HG03095 (cell line): ENCODE measurements around the gene BLOC1S3.

Experiments
- ATAC-seq: cut with Tn5 transposase; IDR thresholded peaks from one replicate; pipeline ENCODE4 v1.9.1; 2021; ENCODE audit warnings: moderate library complexity; ENCODE audit not compliant: unreplicated experiment

BLOC1S3 gene, protein sequence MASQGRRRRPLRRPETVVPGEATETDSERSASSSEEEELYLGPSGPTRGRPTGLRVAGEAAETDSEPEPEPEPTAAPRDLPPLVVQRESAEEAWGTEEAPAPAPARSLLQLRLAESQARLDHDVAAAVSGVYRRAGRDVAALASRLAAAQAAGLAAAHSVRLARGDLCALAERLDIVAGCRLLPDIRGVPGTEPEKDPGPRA

DNA sequence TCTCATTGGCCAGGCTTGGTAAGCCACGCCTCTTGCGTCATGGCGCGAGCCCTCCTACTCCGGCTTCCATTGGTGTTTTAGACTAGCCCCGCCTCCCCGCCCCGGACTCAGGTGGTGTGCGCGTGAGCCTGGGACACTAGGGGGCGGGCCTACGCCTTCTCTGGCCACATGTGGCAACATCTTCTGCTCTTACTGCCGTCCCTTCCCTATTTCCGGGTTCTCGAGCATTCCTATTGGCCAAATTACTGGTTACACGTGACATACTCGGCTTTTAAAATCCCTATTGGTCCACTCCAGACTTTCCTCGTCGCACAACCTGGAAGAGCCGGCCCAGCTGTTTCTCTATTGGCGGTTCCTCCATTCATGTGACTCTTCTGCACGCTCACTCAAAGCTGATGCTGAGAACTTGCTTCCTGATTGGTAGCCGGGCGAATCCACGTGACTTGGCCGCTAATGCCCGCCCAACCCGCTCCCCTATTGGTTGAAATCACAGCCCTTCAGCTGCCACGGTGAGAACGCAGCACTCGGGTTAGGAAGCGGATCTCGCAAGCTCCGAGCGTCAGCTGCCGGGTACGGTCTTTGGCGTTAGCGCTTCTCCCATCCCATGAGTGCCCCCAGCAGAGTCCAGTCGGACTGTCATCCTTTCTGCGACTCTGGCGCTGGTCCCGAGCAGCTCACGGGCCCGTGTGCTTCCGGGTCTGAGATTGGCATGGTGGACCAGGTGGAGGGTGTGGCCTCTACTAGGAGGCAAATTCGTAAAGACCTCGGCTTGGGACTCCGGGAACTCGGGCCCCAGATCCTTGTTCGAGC lies at the start of gene BLOC1S3:
Gene BLOC1S3, plus strand, starts transcription at position 523 of the 810 bp plus-strand sequence. CDS start 513 bp downstream, outside the sequence.
- ATAC-seq: peak; percentile 71

GRCh38 chr19:45128806-45129205 lies 49.8 kb upstream of the BLOC1S3 start:
- no peak for ATAC-seq

- ATAC-seq: no peak
Observed at GRCh38 chr19:45130236-45130635, 48.3 kb upstream of the BLOC1S3 start.

DNA sequence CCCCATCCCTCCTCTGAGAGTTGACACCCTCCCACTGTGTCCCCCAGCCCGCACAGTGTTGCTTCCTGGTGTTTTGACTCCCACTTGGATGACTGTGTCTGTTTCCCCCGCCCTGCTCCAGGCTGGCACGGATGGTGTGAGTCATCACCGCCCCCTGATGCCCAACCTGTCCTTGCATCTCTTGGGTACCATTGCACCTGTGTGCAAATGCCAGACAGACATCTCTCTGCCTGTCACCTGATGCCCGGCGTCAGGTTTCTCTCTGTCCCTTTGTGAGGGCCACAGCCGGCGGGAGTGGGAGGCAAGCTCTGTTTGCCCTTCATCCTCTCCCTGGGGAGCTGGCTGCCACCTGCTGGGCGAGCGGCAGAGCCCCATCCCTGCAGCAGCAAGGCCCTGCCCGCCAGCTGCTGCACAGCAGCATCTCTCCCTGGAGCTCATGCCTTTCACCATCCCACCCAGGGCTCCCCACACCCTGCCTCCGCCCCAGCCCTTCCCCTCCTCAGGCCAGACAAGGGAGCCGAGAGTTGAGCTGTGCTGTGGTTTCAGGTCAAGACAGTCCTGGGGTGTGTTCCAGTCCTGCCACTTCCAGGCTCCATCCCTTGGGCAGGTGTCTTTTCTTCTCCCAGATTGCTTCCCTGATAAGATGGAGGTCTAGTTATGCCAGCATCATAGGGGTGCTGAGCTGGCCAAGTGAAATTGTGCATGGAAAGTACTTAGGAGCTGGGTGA lies 47.5 kb upstream of the BLOC1S3 start:
- no peak for ATAC-seq

GRCh38 chr19:45133661-45134060 lies 44.9 kb upstream of the BLOC1S3 start:
- no peak for ATAC-seq

DNA sequence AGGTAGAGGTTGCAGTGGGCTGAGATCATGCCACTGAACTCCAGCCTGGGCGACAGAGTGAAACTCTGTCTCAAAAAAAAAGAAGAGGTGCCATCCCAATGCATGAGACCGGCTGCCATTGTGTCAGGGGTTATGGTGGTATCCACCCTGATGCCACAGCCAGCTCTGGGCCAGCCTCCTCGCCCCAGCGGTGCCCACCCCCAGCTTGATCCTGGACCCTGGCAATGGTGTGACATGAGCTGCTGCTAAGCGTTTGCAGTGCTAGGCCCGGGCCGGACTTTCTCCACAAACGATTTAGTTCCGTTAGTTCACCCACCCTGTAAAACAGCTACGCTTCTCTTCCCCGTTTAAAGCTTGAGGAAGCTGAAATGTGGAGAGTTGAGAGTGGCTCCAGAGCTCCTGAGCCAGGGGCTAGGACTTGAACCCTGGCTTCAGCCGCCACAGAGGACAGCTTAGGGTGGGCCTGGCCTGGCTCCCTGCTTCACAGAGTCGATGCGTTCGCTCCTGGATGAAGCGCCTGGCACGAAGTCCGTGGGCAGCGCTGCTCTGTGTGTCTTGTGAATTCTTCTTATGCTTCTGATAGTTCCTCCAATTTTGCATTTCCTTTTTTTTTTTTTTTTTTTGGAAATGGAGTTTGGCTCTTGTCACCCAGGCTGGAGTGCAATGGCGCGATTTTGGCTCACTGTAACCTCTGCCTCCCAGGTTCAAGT lies 43.3 kb upstream of the BLOC1S3 start:
- ATAC-seq: no peak

DNA sequence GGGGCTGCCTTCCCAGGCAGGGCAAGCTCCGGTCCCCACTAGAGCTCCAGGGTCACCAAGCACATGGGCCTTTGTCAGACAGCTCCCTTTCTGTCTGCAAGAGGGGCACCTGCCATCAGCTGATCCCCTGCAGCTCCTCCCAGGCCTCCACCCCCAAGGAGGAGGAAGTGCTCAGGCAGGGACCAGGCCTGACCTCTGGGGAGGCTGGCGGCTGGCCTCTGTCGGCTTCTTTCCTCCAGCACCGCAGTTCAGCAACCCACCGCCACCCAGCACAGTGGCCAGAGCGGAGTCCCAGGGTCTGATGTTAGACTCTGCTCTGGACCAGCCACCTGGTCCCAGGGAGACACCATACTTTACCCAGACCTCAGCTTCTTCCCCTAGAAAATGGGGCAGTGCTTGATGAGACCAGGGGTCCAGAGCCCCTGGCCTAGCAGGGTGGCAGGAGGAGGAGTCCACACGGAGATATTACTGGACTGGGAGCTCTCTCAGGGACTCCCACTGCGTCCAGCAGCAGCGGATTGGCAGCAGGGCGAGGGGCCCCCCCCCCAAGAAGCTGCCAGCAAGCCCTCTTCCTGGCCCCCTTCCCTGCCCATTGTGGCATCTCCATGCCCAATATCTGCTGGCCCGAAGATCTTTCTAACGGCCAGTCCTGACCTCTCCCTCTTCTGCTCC lies 41.9 kb upstream of the BLOC1S3 start:
- no peak for ATAC-seq

GRCh38 chr19:45137179-45137761 lies 41.3 kb upstream of the BLOC1S3 start:
- peak; percentile 61 for ATAC-seq

GRCh38 chr19:45138303-45138751 lies 40.3 kb upstream of the BLOC1S3 start:
- ATAC-seq: no peak

DNA sequence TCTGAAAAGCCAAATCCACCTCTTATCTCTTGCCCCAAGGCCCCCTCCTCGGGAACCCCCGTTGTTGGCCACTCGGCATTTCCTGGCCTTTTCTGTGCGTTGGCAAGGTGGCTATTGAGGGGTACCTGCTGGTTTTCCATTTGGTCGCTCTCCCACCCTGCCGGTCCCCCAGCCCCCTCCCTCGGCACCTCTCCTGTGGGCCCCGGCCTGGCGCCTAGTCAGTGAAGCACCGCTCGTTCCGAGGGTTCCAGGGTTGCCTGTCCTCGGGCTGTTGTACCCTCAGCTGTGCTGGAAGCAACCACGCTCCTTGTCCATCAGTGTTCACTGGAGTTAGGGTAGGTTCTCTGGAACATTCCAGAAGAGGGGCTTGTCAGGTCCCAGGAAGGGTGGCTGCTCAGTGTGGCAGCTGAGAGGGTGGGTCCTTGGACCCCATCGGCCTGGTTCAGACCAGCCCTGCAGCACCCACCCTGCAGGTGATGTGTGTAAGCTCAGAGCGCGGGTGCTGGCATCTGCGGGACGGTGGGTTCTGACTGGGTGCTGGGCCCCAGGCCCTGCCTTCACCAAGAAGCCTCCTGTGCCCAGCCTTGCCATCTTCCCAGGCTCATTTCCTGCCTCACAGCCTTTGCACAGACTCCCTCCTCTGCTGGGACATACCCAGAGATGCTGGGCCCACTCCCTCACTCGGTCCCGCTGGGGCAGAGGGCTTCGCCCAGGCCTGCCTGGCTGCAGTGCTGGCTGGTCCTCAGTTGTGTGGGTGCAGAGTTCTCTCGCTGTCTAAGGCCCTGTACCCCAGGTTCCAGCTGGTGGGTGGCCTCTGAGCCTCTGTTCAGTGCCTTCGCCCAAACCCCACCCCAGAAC lies 39.1 kb upstream of the BLOC1S3 start:
- no peak for ATAC-seq

- no peak for ATAC-seq
Observed at GRCh38 chr19:45140144-45140503, 38.5 kb upstream of the BLOC1S3 start.

DNA sequence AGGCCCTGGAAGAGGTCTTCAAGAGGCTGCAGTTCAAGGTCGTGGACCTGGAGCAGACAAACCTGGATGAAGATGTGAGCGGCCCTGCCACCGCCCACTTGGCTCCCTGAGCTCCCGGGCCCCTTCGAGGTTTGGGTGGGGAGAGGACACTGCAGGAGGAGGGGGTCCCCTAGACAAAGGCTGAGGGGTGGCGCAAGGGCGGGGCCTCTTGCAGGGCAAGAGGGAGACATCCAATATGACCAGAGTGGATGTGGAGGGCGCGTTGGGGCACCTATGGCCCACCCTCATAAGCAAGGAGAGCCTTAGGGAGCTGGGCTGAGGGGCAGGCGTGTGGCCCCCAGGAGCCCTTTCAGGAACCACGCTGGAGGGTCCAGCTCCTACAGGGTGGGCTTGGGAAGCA lies 38.1 kb upstream of the BLOC1S3 start:
- no peak for ATAC-seq

- ATAC-seq: no peak
Observed at GRCh38 chr19:45141203-45141900, 37.2 kb upstream of the BLOC1S3 start.

GRCh38 chr19:45142016-45142725 lies 36.4 kb upstream of the BLOC1S3 start:
- no peak for ATAC-seq

- ATAC-seq: no peak
Observed at GRCh38 chr19:45142726-45143110, 35.9 kb upstream of the BLOC1S3 start.

DNA sequence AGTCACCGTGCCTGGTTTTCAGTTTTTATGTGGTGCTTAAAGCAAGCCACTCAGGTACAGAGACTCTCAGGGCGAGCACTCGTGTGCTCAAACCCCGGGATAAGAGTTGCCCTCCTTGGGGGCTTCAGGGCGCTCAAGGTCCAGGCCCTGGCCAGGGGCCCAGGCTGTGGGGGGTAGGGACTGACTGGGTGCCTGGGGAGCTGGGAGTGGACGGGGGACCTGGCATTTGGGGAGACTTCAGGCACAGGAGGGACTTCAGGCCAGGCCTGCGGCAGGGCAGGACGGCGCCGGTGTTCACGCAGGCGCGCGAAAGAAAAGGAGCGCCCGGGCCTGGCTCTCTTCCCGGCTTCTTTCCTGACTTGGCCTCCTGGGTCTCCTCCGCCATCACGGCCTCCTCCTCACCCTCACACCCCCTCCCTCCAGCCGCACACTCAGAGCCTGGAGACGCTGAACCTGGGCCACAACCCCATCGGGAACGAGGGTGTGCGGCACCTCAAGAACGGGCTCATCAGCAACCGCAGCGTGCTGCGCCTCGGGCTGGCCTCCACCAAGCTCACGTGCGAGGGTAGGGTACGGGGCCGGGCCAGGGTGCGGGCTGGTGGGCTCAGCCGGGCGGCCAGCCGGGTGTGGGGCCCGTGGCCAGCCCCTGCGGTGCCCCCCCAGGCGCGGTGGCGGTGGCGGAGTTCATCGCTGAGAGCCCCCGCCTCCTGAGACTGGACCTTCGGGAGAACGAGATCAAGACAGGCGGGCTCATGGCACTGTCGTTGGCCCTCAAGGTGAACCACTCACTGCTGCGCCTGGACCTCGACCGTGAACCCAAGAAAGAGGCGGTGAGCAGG lies 33.9 kb upstream of the BLOC1S3 start:
- no peak for ATAC-seq
